GM23248 (cell line): Measurements from ENCODE around the gene CDKL5. TPM values are rescaled to one million over a fixed set of nuclear protein-coding genes. Genes with fewer than 3 reads are reported as not detected.
"Not testable (repeated sequence)": the region's sequence is repeated elsewhere in the genome, so short reads cannot be mapped to it uniquely, and the experiment has no call there.

ENCODE experiments used
- DNase-seq: peaks from one replicate; pipeline ENCODE4 v3.0.0-alpha.2; 2015
- H2AFZ ChIP-seq: fragments of 200-600 bp; sonication (generic); 2 replicates; pipeline ENCODE4 v1.6.1; 2016; ENCODE audit warnings: antibody characterized with exemption
- H3F3A ChIP-seq: fragments of 200-600 bp; sonication (generic); 2 replicates; pipeline ENCODE4 v1.6.1; 2016; ENCODE audit warnings: mild to moderate bottlenecking, antibody characterized with exemption, mixed run types; ENCODE audit not compliant: insufficient read depth
- H3K27ac ChIP-seq: fragments of 200-600 bp; sonication (generic); 2 replicates; pipeline ENCODE4 v1.5.1; 2016; ENCODE audit warnings: mild to moderate bottlenecking
- H3K27me3 ChIP-seq: fragments of 200-600 bp; sonication (generic); replicated peaks from 2 replicates; pipeline ENCODE4 v1.6.1; 2016; ENCODE audit warnings: mild to moderate bottlenecking; ENCODE audit not compliant: insufficient read depth
- H3K36me3 ChIP-seq: fragments of 200-600 bp; sonication (generic); 2 replicates; pipeline ENCODE4 v1.6.1; 2016; ENCODE audit warnings: low read depth, mild to moderate bottlenecking
- H3K4me1 ChIP-seq: fragments of 200-600 bp; sonication (generic); 2 replicates; pipeline ENCODE4 v1.6.1; 2016; ENCODE audit warnings: mild to moderate bottlenecking; ENCODE audit not compliant: insufficient read depth
- H3K4me2 ChIP-seq: fragments of 200-600 bp; sonication (generic); one replicate; pipeline ENCODE4 v1.6.1; 2016; ENCODE audit warnings: mild to moderate bottlenecking; ENCODE audit not compliant: unreplicated experiment
- H3K4me3 ChIP-seq: fragments of 200-600 bp; sonication (generic); 2 replicates; pipeline ENCODE4 v1.5.1; 2016; ENCODE audit warnings: mild to moderate bottlenecking
- H3K79me2 ChIP-seq: fragments of 200-600 bp; sonication (generic); 2 replicates; pipeline ENCODE4 v1.6.1; 2016; ENCODE audit warnings: mild to moderate bottlenecking; ENCODE audit not compliant: insufficient read depth
- H3K9ac ChIP-seq: fragments of 200-600 bp; sonication (generic); 2 replicates; pipeline ENCODE4 v1.6.1; 2016; ENCODE audit warnings: mild to moderate bottlenecking
- H3K9me2 ChIP-seq: fragments of 200-600 bp; sonication (generic); 2 replicates; pipeline ENCODE4 v1.6.1; 2016; ENCODE audit warnings: mixed run types, mild to moderate bottlenecking, moderate library complexity; ENCODE audit not compliant: insufficient read depth
- H3K9me3 ChIP-seq: fragments of 200-600 bp; sonication (generic); one replicate; pipeline ENCODE4 v1.6.1; 2017; ENCODE audit warnings: low read depth
- H4K20me1 ChIP-seq: fragments of 200-600 bp; sonication (generic); 2 replicates; pipeline ENCODE4 v1.6.0; 2016; ENCODE audit not compliant: insufficient read depth
- EZH2 ChIP-seq: fragments of 200-600 bp; sonication (generic); IDR thresholded peaks from 2 replicates; pipeline ENCODE4 v1.6.1; 2018; ENCODE audit warnings: antibody characterized with exemption, mild to moderate bottlenecking; ENCODE audit not compliant: insufficient read depth, poor library complexity, severe bottlenecking
- EZH2phosphoT487 ChIP-seq: fragments of 200-600 bp; sonication (generic); IDR thresholded peaks from 2 replicates; pipeline ENCODE4 v1.6.1; 2018; ENCODE audit warnings: antibody characterized with exemption, moderate library complexity, mild to moderate bottlenecking, low read depth; ENCODE audit not compliant: insufficient read depth
- WGBS, 2 experiments: methylation state at CpG; one replicate each; pipeline ENCODE4 v1.1.6; 2015 to 2017; ENCODE audit warnings: low lambda C conversion rate in 2 of 2, low coverage in 1 of 2; ENCODE audit errors: missing lambda C conversion rate in 2 of 2; 5-methylcytosine and 5-hydroxymethylcytosine counted together
- in situ Hi-C: fragments of 300-500 bp; cut with MboI; formaldehyde crosslinking; loops from 2 replicates; pipeline ENCODE4 v1.15.0; 2020
- polyA plus RNA-seq: library from polyadenylated mRNA; unstranded; fragments of >200 nt; fragmentation: Nextera tagmentation; extraction: Ambion mirVana; gene quantifications from 2 replicates; pipeline ENCODE4 v1.2.1, GENCODE V29; 2016
- total RNA-seq: library from RNA; depleted of rRNA; stranded (reverse); fragments of >200 nt; shearing (Covaris generic); gene quantifications from 2 replicates; pipeline ENCODE4 v1.2.3, GENCODE V29; 2014

Gene CDKL5
- total and polyA plus RNA-seq, 2 experiments from 2014 or later: 2.2 to 3.0 TPM

DNA sequence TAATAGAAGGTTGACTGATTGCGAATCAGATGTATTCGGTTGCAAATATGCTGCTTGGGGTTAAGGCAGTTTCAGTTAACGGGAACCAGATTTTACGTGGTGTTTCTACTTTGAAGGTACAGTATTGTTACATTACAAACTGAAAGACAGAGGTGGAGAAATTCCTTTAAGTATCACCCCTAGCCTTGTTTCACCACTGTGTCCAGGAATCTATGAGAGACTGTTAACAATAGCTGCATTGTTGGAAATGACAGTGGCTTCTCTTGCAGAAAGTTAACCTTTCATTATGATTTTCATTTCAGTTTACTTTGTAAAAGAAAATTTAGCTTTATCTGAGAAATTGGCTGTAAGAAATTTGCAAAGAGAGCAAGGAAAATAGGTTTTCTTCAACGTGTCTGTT is 2.6 kb downstream of the CDKL5 start:
- Histone ChIP-seq H3K4me1 (peaks cover 6% of the 10 kb centered on the region), H3K9me2 (no peaks in the 10 kb centered on the region), H3K9ac (no peak overlapping the region), H3K36me3 (no peaks in the 10 kb centered on the region), H3K9me3 (no peaks in the 10 kb centered on the region), H3K27me3 (no peaks in the 10 kb centered on the region), H3K4me2 (no peak overlapping the region), H3K79me2 (0 out of 2 replicates have a peak, but pooled peaks cover 10% of the 10 kb centered on the region), H3K4me3 (no peak overlapping the region), H2AFZ (no peak overlapping the region), H4K20me1 (no peaks in the 10 kb centered on the region), H3F3A (no peaks in the 10 kb centered on the region), H3K27ac (no peak overlapping the region)
- in situ Hi-C loops: no loop called here
- DNase-seq: no peak
- 88% methylated on average over 5 of the region's 5 CpGs for WGBS, 2 experiments
- no peak for TF ChIP-seq EZH2
- no peak for TF ChIP-seq EZH2phosphoT487

DNA sequence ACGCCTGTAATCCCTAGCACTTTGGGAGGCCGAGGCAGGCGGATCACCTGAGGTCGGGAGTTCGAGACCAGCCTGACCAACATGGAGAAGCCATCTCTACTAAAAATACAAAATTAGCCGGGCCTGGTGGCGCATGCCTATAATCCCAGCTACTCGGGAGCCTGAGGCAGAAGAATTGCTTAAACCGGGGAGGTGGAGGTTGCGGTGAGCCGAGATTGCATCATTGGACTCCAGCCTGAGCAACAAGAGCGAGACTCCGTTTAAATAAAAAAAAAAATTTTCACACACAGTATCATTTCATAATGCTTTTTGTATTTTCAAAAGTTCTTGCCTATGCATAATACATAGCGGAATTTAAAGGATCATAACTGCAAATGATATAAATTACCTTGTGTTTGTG is 7.9 kb downstream of the CDKL5 start:
- 94 to 96% methylated on average over 8 to 14 of the region's 14 CpGs for WGBS, 2 experiments
- not testable (repeated sequence) for H3K9me3 ChIP-seq

DNA sequence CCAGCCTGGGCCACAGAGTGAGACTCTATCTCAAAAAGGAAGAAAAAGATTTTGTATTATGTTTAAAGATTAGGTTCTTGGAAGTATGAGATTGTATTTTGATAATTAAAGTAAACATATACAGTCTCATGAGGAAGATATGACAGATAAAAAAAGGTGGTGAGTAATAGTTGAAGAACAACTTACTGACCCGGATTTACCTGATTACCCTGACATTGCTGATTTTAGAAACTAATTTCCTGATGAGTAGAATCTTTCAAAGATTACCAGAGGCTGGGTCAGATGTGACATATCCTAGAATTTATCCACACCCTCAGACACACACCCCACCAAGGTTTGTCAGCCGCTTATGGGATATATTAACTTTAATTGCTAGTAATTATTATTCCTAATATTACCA is 9.5 kb downstream of the CDKL5 start:
- H4K20me1 ChIP-seq: no peaks in the 10 kb centered on the region
- TF ChIP-seq EZH2 (no peak), EZH2phosphoT487 (no peak)
- in situ Hi-C loops: no loop called here
- H3K9me3 ChIP-seq: no peaks in the 10 kb centered on the region
- no peak overlapping the region for H3K9ac ChIP-seq
- H3K27ac ChIP-seq: no peak overlapping the region
- H3K79me2 ChIP-seq: no peaks in the 10 kb centered on the region; the same call in 1 of the 2 replicates
- no peak overlapping the region for H3K4me3 ChIP-seq
- H3K9me2 ChIP-seq: no peaks in the 10 kb centered on the region
- H2AFZ ChIP-seq: no peak overlapping the region
- no peaks in the 10 kb centered on the region for H3K36me3 ChIP-seq
- H3K4me2 ChIP-seq: no peak overlapping the region
- no peaks in the 10 kb centered on the region for H3F3A ChIP-seq
- H3K27me3 ChIP-seq: no peaks in the 10 kb centered on the region
- H3K4me1 ChIP-seq: no peaks in the 10 kb centered on the region
- DNase-seq: no peak
- 92 to 100% methylated on average over 2 of the region's 2 CpGs for WGBS, 2 experiments

More for the DNA sequence above, 7.9 kb downstream of the CDKL5 start:
- H3K79me2 ChIP-seq, DNase-seq, H3K27me3 ChIP-seq, H3K27ac ChIP-seq, in situ Hi-C loops, H3K9me2 ChIP-seq, H3F3A ChIP-seq, H4K20me1 ChIP-seq, H3K9ac ChIP-seq, H3K4me3 ChIP-seq, H2AFZ ChIP-seq, H3K4me2 ChIP-seq, H3K36me3 ChIP-seq, H3K4me1 ChIP-seq: not testable (repeated sequence)

DNA sequence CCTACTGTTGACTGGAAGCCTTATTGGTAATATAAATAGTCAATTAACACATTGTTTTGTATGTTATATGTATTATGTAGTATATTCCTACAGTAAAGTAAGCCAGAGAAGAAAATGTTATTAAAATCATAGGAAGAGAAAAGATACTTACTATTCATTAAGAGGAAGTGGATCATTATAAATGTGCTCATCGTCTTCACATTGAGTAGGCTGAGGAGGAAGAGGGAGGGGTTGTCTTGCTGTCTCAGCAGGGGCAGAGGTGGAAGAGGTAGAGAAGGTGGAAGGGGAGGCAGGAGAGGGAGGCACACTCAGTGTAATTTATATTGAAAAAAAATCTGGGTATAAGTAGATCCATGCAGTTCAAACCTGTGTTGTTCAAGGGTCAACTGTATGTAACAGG is 10.6 kb downstream of the CDKL5 start:
- Histone ChIP-seq H3K9ac (no peak overlapping the region), H4K20me1 (no peaks in the 10 kb centered on the region), H3F3A (no peaks in the 10 kb centered on the region), H3K9me3 (no peaks in the 10 kb centered on the region), H2AFZ (no peak overlapping the region), H3K27me3 (no peaks in the 10 kb centered on the region), H3K27ac (no peak overlapping the region), H3K4me2 (no peak overlapping the region), H3K36me3 (no peaks in the 10 kb centered on the region), H3K4me3 (no peak overlapping the region), H3K9me2 (no peaks in the 10 kb centered on the region), H3K4me1 (no peaks in the 10 kb centered on the region), H3K79me2 (no peaks in the 10 kb centered on the region; the same call in 1 of the 2 replicates)
- 91 to 100% methylated on average over 1 of the region's 1 CpG for WGBS, 2 experiments
- no peak for TF ChIP-seq EZH2phosphoT487
- TF ChIP-seq EZH2: no peak
- in situ Hi-C loops: no loop called here
- DNase-seq: no peak

DNA sequence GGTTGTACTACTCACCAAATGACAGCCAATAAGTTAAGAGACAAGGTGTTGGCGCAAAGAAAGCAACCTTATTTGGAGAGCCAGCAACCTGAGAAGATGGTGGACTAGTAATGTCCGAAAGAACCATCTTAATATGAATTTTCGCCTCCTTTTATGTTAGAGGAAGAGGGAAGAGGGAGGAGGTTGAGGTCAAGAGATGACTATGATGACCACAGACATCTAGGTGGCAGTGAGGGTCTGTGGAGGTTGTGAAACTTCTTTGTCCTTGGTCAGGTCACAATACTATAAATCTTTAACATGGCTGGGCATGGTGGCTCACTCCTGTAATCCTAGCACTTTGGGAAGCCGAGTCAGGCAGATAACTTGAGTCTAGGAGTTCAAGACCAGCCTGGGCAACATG is 15.4 kb downstream of the CDKL5 start:
- in situ Hi-C loops: no loop called here
- H3K9me2 ChIP-seq: no peaks in the 10 kb centered on the region
- no peak overlapping the region for H2AFZ ChIP-seq
- no peaks in the 10 kb centered on the region for H4K20me1 ChIP-seq
- H3K4me1 ChIP-seq: no peaks in the 10 kb centered on the region
- no peaks in the 10 kb centered on the region for H3K9me3 ChIP-seq
- H3K79me2 ChIP-seq: no peaks in the 10 kb centered on the region
- WGBS, 2 experiments: 95 to 100% methylated on average over 3 to 4 of the region's 4 CpGs
- no peaks in the 10 kb centered on the region for H3K27me3 ChIP-seq
- H3K4me3 ChIP-seq: no peak overlapping the region
- H3K9ac ChIP-seq: no peak overlapping the region
- no peak overlapping the region for H3K27ac ChIP-seq
- DNase-seq: no peak
- no peak for TF ChIP-seq EZH2
- no peak for TF ChIP-seq EZH2phosphoT487
- H3K36me3 ChIP-seq: no peaks in the 10 kb centered on the region
- H3K4me2 ChIP-seq: no peak overlapping the region
- no peaks in the 10 kb centered on the region for H3F3A ChIP-seq
